KMS-11 (cell line): ENCODE measurements around the gene WHAMM.

Experiments
- H2AFZ ChIP-seq: fragments of 200-600 bp; sonication (generic); 2 replicates; pipeline ENCODE4 v1.6.1; 2016; ENCODE audit warnings: antibody characterized with exemption, mixed run types, low read depth
- H3K27ac ChIP-seq: fragments of 200-600 bp; sonication (generic); 2 replicates; pipeline ENCODE4 v1.6.1; 2016; ENCODE audit warnings: mild to moderate bottlenecking, mixed run types
- H3K27me3 ChIP-seq: fragments of 200-600 bp; sonication (generic); 2 replicates; pipeline ENCODE4 v1.6.1; 2017; ENCODE audit warnings: mild to moderate bottlenecking, low read depth, mixed run types, moderate library complexity; ENCODE audit not compliant: insufficient read depth
- H3K36me3 ChIP-seq: fragments of 200-600 bp; sonication (generic); 2 replicates; pipeline ENCODE4 v1.6.1; 2017; ENCODE audit warnings: mild to moderate bottlenecking, mixed run types; ENCODE audit not compliant: insufficient read depth
- H3K4me1 ChIP-seq: fragments of 200-600 bp; sonication (generic); 2 replicates; pipeline ENCODE4 v1.6.1; 2016; ENCODE audit warnings: mild to moderate bottlenecking, low read depth, mixed run types; ENCODE audit not compliant: poor library complexity, severe bottlenecking
- H3K4me2 ChIP-seq: fragments of 200-600 bp; sonication (generic); 2 replicates; pipeline ENCODE4 v1.7.0; 2016; ENCODE audit warnings: mild to moderate bottlenecking, mixed run types
- H3K4me3 ChIP-seq: fragments of 200-600 bp; sonication (generic); IDR thresholded peaks from 2 replicates; pipeline ENCODE4 v1.6.1; 2017; ENCODE audit warnings: low read depth, low read length, mixed read lengths; ENCODE audit not compliant: insufficient read depth
- H3K79me2 ChIP-seq: fragments of 200-600 bp; sonication (generic); 2 replicates; pipeline ENCODE4 v1.6.1; 2016; ENCODE audit warnings: low read depth, mixed run types; ENCODE audit not compliant: insufficient read depth
- H3K9ac ChIP-seq: fragments of 200-600 bp; sonication (generic); 2 replicates; pipeline ENCODE4 v1.6.1; 2016; ENCODE audit warnings: mild to moderate bottlenecking, mixed run types
- H4K20me1 ChIP-seq: fragments of 200-600 bp; sonication (generic); 2 replicates; pipeline ENCODE4 v1.6.1; 2016; ENCODE audit warnings: mild to moderate bottlenecking, mixed run types; ENCODE audit not compliant: insufficient read depth
- TF ChIP-seq, protein P1 (sequence below): fragments of 200-600 bp; sonication (generic); conservative IDR thresholded peaks from 2 replicates; pipeline ENCODE4 v1.6.1; 2017; ENCODE audit warnings: low read depth, mild to moderate bottlenecking, antibody characterized with exemption, low read length, moderate library complexity, mixed read lengths

Gene WHAMM

DNA sequence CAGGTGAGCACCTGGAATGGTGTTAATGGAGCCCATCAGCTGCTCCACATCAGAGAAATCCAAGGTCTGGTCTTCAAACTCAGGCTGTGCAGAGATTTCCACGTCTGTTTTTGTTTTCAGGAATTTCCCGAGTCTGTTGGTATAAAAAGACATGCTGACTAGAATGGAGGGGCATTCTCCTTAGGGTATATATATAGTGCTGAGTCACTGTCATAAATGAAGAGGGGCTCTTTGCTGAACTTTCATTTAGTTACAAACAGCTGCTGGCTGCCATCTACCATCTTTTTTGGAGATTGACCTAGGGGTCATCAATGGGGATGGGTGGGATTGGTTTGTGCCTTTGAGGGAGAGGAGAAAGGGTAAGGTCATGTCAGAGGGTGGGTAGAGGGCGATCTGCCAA lies 30.7 kb upstream of the WHAMM start:
- H3K36me3 ChIP-seq, result no peaks in the 10 kb centered on the region
- H3K9ac ChIP-seq, result no peak overlapping the region
- TF ChIP-seq, protein P1, sequence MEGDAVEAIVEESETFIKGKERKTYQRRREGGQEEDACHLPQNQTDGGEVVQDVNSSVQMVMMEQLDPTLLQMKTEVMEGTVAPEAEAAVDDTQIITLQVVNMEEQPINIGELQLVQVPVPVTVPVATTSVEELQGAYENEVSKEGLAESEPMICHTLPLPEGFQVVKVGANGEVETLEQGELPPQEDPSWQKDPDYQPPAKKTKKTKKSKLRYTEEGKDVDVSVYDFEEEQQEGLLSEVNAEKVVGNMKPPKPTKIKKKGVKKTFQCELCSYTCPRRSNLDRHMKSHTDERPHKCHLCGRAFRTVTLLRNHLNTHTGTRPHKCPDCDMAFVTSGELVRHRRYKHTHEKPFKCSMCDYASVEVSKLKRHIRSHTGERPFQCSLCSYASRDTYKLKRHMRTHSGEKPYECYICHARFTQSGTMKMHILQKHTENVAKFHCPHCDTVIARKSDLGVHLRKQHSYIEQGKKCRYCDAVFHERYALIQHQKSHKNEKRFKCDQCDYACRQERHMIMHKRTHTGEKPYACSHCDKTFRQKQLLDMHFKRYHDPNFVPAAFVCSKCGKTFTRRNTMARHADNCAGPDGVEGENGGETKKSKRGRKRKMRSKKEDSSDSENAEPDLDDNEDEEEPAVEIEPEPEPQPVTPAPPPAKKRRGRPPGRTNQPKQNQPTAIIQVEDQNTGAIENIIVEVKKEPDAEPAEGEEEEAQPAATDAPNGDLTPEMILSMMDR, result no peak
- no peaks in the 10 kb centered on the region for H3K4me1 ChIP-seq
- H3K79me2 ChIP-seq, result no peaks in the 10 kb centered on the region
- H3K27ac ChIP-seq, result no peak overlapping the region
- no peak overlapping the region for H2AFZ ChIP-seq
- H3K4me3 ChIP-seq, result no peak overlapping the region
- no peak overlapping the region for H3K4me2 ChIP-seq
- no peaks in the 10 kb centered on the region for H4K20me1 ChIP-seq
- H3K27me3 ChIP-seq, result no peaks in the 10 kb centered on the region

- Histone ChIP-seq H3K36me3 (no peaks in the 10 kb centered on the region), H2AFZ (no peak overlapping the region), H3K4me2 (no peak overlapping the region), H3K27ac (no peak overlapping the region), H4K20me1 (no peaks in the 10 kb centered on the region), H3K4me1 (no peaks in the 10 kb centered on the region), H3K9ac (no peak overlapping the region), H3K4me3 (no peak overlapping the region), H3K27me3 (no peaks in the 10 kb centered on the region), H3K79me2 (no peaks in the 10 kb centered on the region)
- TF ChIP-seq, protein P1, result no peak
Observed at GRCh38 chr15:82781349-82781748, 28.1 kb upstream of the WHAMM start.

DNA sequence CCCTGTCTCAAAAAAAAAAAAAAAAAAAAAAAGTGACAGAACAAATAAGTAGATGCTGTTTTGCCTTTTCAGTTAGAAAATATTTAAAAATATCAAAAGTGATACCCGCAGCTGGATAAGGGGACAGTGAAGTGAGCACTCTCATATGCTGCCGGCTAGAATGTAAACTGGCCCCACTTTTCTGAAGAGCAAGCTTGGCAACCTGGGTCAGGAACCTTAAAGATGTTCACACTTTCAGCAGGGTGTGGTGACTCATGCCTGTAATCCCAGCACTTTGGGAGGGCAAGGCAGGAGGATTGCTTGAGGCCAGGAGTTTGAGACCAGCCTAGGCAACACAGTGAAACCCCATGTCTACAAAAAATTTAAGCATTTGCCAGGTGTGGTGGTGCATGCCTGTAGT lies 20.9 kb upstream of the WHAMM start:
- H3K9ac ChIP-seq, result no peak overlapping the region
- no peaks in the 10 kb centered on the region for H3K79me2 ChIP-seq
- TF ChIP-seq, protein P1, result no peak
- H2AFZ ChIP-seq, result no peak overlapping the region
- H3K27me3 ChIP-seq, result no peaks in the 10 kb centered on the region
- no peaks in the 10 kb centered on the region for H4K20me1 ChIP-seq
- no peaks in the 10 kb centered on the region for H3K36me3 ChIP-seq
- no peaks in the 10 kb centered on the region for H3K4me1 ChIP-seq
- no peak overlapping the region for H3K27ac ChIP-seq
- no peak overlapping the region for H3K4me3 ChIP-seq
- no peak overlapping the region for H3K4me2 ChIP-seq

- Histone ChIP-seq H3K4me3 (no peak overlapping the region), H2AFZ (no peak overlapping the region), H3K4me1 (no peaks in the 10 kb centered on the region), H3K27ac (no peak overlapping the region), H3K36me3 (no peaks in the 10 kb centered on the region), H3K27me3 (no peaks in the 10 kb centered on the region), H4K20me1 (no peaks in the 10 kb centered on the region), H3K9ac (no peak overlapping the region), H3K79me2 (no peaks in the 10 kb centered on the region), H3K4me2 (no peak overlapping the region)
- TF ChIP-seq, protein P1, result no peak
Observed at GRCh38 chr15:82789491-82789890, 19.9 kb upstream of the WHAMM start.

- Histone ChIP-seq H4K20me1 (no peaks in the 10 kb centered on the region), H3K4me3 (no peak overlapping the region), H3K9ac (no peak overlapping the region), H3K36me3 (no peaks in the 10 kb centered on the region), H2AFZ (no peak overlapping the region), H3K27ac (no peak overlapping the region), H3K4me2 (no peak overlapping the region), H3K79me2 (no peaks in the 10 kb centered on the region), H3K4me1 (no peaks in the 10 kb centered on the region), H3K27me3 (no peaks in the 10 kb centered on the region)
- TF ChIP-seq, protein P1, result no peak
Observed at GRCh38 chr15:82790321-82790720, 19.1 kb upstream of the WHAMM start.
